ENCODE data around the gene IL32.

- TF ChIP-seq EZH2 (IDR thresholded peaks at IDR 0.05; ENCODE audit: borderline replicate concordance, low read depth, low read length, poor library complexity, severe bottlenecking) (no peak), CTCF (conservative IDR thresholded peaks at IDR 0.05; ENCODE audit: low read depth, low read length) (no peak)
These were observed 42.6 kb upstream of the IL32 start for GRCh38 chr16:3022684-3023414.

All from A673 (cell line).